HCT116 (cell line): ENCODE measurements around the gene CBFA2T3. TPM values are rescaled to one million over a fixed set of nuclear protein-coding genes. Genes with fewer than 3 reads are reported as not detected.

Source experiments
- ATAC-seq: fragments of 200-7000 bp; cut with Tn5 transposase; 2 replicates; pipeline ENCODE4 v1.9.1; 2020; ENCODE audit warnings: mild to moderate bottlenecking, moderate library complexity
- BruUV-seq: library from RNA; stranded (reverse); fragments of 400-500 nt; replicated peaks from 2 replicates; lab custom pipeline; 2021; lab: Mats Ljungman, UMichigan
- CTCF ChIA-PET: fragments of 300-600 bp; sonication (Branson Sonifier 250); formaldehyde crosslinking; loops from one replicate; lab custom pipeline; 2021; ENCODE audit warnings: antibody characterized with exemption; lab: Charles Lee
- POLR2A ChIA-PET: fragments of 300-600, 350-600 bp; sonication (Branson Sonifier 250); formaldehyde crosslinking; loops from one replicate; lab custom pipeline; 2021; ENCODE audit warnings: antibody characterized with exemption; lab: Charles Lee
- RAD21 ChIA-PET, 2 experiments: fragments of 300-600 bp; sonication (Branson Sonifier 250); formaldehyde crosslinking; loops; one replicate each; lab custom pipeline; 2023; ENCODE audit warnings: low total read pairs in 2 of 2; ENCODE audit not compliant: uncharacterized antibody in 2 of 2, unreplicated experiment in 2 of 2, low non-redundant PET in 1 of 2; lab: Charles Lee
- DNase-seq: peaks from one replicate; pipeline ENCODE4 v3.0.0-alpha.2; 2010; ENCODE audit warnings: low read depth, low spot score
- H2AFZ ChIP-seq: fragments of 200-600 bp; shearing (Covaris generic), sonication (generic); 2 replicates; pipeline ENCODE4 v1.6.1; 2017; ENCODE audit warnings: low read depth, mixed run types, mixed read lengths, antibody characterized with exemption, low read length; ENCODE audit not compliant: poor library complexity, severe bottlenecking
- H3K27ac ChIP-seq: 2 replicates; pipeline ENCODE4 v1.5.1; 2012; ENCODE audit warnings: low read depth, low read length
- H3K27me3 ChIP-seq: fragments of 200-600 bp; sonication (generic); 2 replicates; pipeline ENCODE4 v1.6.1; 2016; ENCODE audit warnings: mixed run types, low read length, mixed read lengths; ENCODE audit not compliant: insufficient read depth
- H3K36me3 ChIP-seq, 2 experiments: fragments of 200-500 bp in 1 of 2; fragments of 200-600 bp in 1 of 2; sonication (Bioruptor generic) in 1 of 2; sonication (generic) in 1 of 2; 2 replicates each; pipeline versions ENCODE4 v1.5.1 to v1.6.1; 2014 to 2016; ENCODE audit warnings: low read length in 2 of 2, inconsistent platforms in 1 of 2, mixed read lengths in 1 of 2, mixed run types in 1 of 2; ENCODE audit not compliant: insufficient read depth in 2 of 2, control insufficient read depth in 1 of 2
- H3K4me1 ChIP-seq, 2 experiments: fragments of 200-600 bp in 1 of 2; sonication (generic) in 1 of 2; 2 replicates each; pipeline versions ENCODE4 v1.5.1 to v1.6.1; 2012 to 2017; ENCODE audit warnings: low read length in 2 of 2, inconsistent platforms in 1 of 2, mild to moderate bottlenecking in 1 of 2, mixed read lengths in 1 of 2, mixed run types in 1 of 2, moderate library complexity in 1 of 2; ENCODE audit not compliant: insufficient read depth in 2 of 2, control insufficient read depth in 1 of 2
- H3K4me2 ChIP-seq: fragments of 200-600 bp; sonication (generic); 2 replicates; pipeline ENCODE4 v1.6.1; 2017; ENCODE audit warnings: mixed run types, low read length, mixed read lengths
- H3K4me3 ChIP-seq, 2 experiments: fragments of 200-600 bp in 1 of 2; sonication (generic) in 1 of 2; replicated peaks in 1 of 2; 2 replicates each; pipeline ENCODE4 v1.5.1; 2011 to 2016; ENCODE audit warnings: low read length in 2 of 2, control low read depth in 1 of 2, low read depth in 1 of 2, mild to moderate bottlenecking in 1 of 2, mixed read lengths in 1 of 2, mixed run types in 1 of 2
- H3K79me2 ChIP-seq: fragments of 200-600 bp; sonication (generic); 2 replicates; pipeline ENCODE4 v1.6.1; 2017; ENCODE audit warnings: mild to moderate bottlenecking, mixed run types, low read length, moderate library complexity, mixed read lengths; ENCODE audit not compliant: insufficient read depth
- H3K9ac ChIP-seq: fragments of 200-600 bp; sonication (generic); 2 replicates; pipeline ENCODE4 v1.6.1; 2016; ENCODE audit warnings: low read length, mixed read lengths
- H3K9me2 ChIP-seq: fragments of 200-600 bp; sonication (generic), shearing (Covaris generic); 2 replicates; pipeline ENCODE4 v1.6.1; 2017; ENCODE audit warnings: mixed run types, mild to moderate bottlenecking, moderate library complexity; ENCODE audit not compliant: insufficient read depth
- H3K9me3 ChIP-seq, 2 experiments: fragments of 200-500 bp in 1 of 2; fragments of 200-600 bp in 1 of 2; sonication (Bioruptor generic) in 1 of 2; sonication (generic) in 1 of 2; 2 replicates each; pipeline ENCODE4 v1.6.1; 2014 to 2017; ENCODE audit warnings: low read length in 2 of 2, mixed read lengths in 2 of 2, inconsistent platforms in 1 of 2, low read depth in 1 of 2, mild to moderate bottlenecking in 1 of 2, mixed run types in 1 of 2, moderate library complexity in 1 of 2; ENCODE audit not compliant: control insufficient read depth in 1 of 2, insufficient read depth in 1 of 2
- H4K20me1 ChIP-seq: fragments of 200-600 bp; sonication (generic), shearing (Covaris generic); 2 replicates; pipeline ENCODE4 v1.6.1; 2017; ENCODE audit warnings: mixed run types, mild to moderate bottlenecking, moderate library complexity; ENCODE audit not compliant: insufficient read depth
- CBX3 ChIP-seq: IDR thresholded peaks from 2 replicates; pipeline ENCODE4 v1.6.1; 2012; ENCODE audit warnings: low read depth
- CEBPB ChIP-seq: IDR thresholded peaks from 2 replicates; pipeline ENCODE4 v1.6.1; 2012; ENCODE audit warnings: low read depth
- ELF1 ChIP-seq: IDR thresholded peaks from 2 replicates; pipeline ENCODE4 v1.6.1; 2012; ENCODE audit warnings: low read depth, borderline replicate concordance
- EZH2phosphoT487 ChIP-seq: fragments of 200-600 bp; IDR thresholded peaks from 2 replicates; pipeline ENCODE4 v1.6.1; 2018; ENCODE audit warnings: antibody characterized with exemption, borderline replicate concordance
- JUND ChIP-seq: IDR thresholded peaks from 2 replicates; pipeline ENCODE4 v1.6.1; 2012
- POLR2A ChIP-seq: IDR thresholded peaks from 2 replicates; pipeline ENCODE4 v1.7.0; 2011; ENCODE audit warnings: borderline replicate concordance; ENCODE audit not compliant: insufficient read depth, insufficient read length; ENCODE audit errors: extremely low read depth
- SIN3A ChIP-seq: IDR thresholded peaks from 2 replicates; pipeline ENCODE4 v1.6.1; 2012; ENCODE audit warnings: low read depth
- SP1 ChIP-seq: IDR thresholded peaks from 2 replicates; pipeline ENCODE4 v1.6.1; 2012; ENCODE audit warnings: low read depth
- TCF7L2 ChIP-seq: IDR thresholded peaks from 2 replicates; pipeline ENCODE4 v1.7.0; 2011; ENCODE audit warnings: borderline replicate concordance, inconsistent platforms; ENCODE audit not compliant: insufficient read depth, insufficient read length; ENCODE audit errors: extremely low read depth
- ZFX ChIP-seq: fragments of 450-650 bp; IDR thresholded peaks from 2 replicates; pipeline ENCODE4 v1.6.1; 2017
- ZNF274 ChIP-seq: fragments of 200-500 bp; sonication (Bioruptor generic); IDR thresholded peaks from 2 replicates; pipeline ENCODE4 v1.6.1; 2014; ENCODE audit warnings: mild to moderate bottlenecking, low read depth, low read length, inconsistent platforms
- intact Hi-C: fragments of 100-400 bp; cut with micrococcal nuclease; formaldehyde crosslinking; loops from 2 replicates; pipeline ENCODE4 v1.10.0; 2022
- total RNA-seq: library from RNA; stranded (reverse); gene quantifications from one replicate; pipeline ENCODE4 v1.2.1, GENCODE V29; 2021; ENCODE audit not compliant: unreplicated experiment
- TF ChIP-seq, protein P1 (sequence below): IDR thresholded peaks from 2 replicates; pipeline ENCODE4 v1.6.1; 2012
- TF ChIP-seq, protein P2 (sequence below): IDR thresholded peaks from 2 replicates; pipeline ENCODE4 v1.6.1; 2012; ENCODE audit warnings: low read depth
- TF ChIP-seq, protein P3 (sequence below): IDR thresholded peaks from 2 replicates; pipeline ENCODE4 v1.6.1; 2012
- TF ChIP-seq, protein P4 (sequence below): IDR thresholded peaks from 2 replicates; pipeline ENCODE4 v1.6.1; 2011; ENCODE audit warnings: mild to moderate bottlenecking, low read length, moderate library complexity; ENCODE audit not compliant: insufficient replicate concordance; ENCODE audit errors: extremely low read depth

Gene CBFA2T3
- total RNA-seq, 1 experiment from 2014 or later = 19.1 TPM

DNA sequence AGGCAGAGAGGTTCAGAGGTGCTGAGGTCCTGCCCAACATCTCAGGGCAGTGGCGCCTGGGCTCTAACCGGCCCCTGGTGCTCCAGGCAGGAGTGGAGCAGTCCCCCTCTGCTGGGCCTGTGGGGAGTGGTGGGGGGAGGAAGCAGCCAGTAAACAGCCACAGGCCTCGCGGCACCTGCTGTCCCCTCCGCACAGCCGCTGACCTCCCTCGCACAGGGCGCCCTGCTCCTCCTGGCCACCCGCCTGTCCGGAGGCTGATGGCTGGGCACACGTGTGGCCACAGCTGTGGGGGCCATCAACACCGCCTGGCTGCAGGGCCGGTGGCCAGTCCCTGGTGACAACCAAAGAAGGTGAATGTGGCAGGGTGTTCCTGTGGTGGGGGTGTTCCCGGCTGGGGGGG lies 73.7 kb downstream of the CBFA2T3 start:
- no peaks in the 10 kb centered on the region for H3K9me2 ChIP-seq
- intact Hi-C loops = no loop called here

More for the DNA sequence above, 73.7 kb downstream of the CBFA2T3 start:
- no peak overlapping the region for H3K9ac ChIP-seq
- POLR2A ChIA-PET = no interaction called here
- H3K4me2 ChIP-seq = no peak overlapping the region
- H4K20me1 ChIP-seq = no peaks in the 10 kb centered on the region
- H3K4me3 ChIP-seq = no peak overlapping the region
- ATAC-seq (no peak), DNase-seq (no peak)
- H3K27ac ChIP-seq = no peak overlapping the region; the same call in 1 of the 2 replicates
- no peaks in the 10 kb centered on the region for H3K9me3 ChIP-seq
- no TSS peak for BruUV-seq
- H2AFZ ChIP-seq = no peak overlapping the region
- H3K27me3 ChIP-seq = no peaks in the 10 kb centered on the region
- no peaks in the 10 kb centered on the region for H3K79me2 ChIP-seq
- TF ChIP-seq CBX3 (no peak), POLR2A (no peak), TCF7L2 (no peak), JUND (no peak), ZNF274 (no peak), SIN3A (no peak), CEBPB (no peak), EZH2phosphoT487 (no peak), ZFX (no peak), ELF1 (no peak), SP1 (no peak)
- TF ChIP-seq, protein P1, sequence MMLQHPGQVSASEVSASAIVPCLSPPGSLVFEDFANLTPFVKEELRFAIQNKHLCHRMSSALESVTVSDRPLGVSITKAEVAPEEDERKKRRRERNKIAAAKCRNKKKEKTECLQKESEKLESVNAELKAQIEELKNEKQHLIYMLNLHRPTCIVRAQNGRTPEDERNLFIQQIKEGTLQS = no peak
- TF ChIP-seq, protein P2, sequence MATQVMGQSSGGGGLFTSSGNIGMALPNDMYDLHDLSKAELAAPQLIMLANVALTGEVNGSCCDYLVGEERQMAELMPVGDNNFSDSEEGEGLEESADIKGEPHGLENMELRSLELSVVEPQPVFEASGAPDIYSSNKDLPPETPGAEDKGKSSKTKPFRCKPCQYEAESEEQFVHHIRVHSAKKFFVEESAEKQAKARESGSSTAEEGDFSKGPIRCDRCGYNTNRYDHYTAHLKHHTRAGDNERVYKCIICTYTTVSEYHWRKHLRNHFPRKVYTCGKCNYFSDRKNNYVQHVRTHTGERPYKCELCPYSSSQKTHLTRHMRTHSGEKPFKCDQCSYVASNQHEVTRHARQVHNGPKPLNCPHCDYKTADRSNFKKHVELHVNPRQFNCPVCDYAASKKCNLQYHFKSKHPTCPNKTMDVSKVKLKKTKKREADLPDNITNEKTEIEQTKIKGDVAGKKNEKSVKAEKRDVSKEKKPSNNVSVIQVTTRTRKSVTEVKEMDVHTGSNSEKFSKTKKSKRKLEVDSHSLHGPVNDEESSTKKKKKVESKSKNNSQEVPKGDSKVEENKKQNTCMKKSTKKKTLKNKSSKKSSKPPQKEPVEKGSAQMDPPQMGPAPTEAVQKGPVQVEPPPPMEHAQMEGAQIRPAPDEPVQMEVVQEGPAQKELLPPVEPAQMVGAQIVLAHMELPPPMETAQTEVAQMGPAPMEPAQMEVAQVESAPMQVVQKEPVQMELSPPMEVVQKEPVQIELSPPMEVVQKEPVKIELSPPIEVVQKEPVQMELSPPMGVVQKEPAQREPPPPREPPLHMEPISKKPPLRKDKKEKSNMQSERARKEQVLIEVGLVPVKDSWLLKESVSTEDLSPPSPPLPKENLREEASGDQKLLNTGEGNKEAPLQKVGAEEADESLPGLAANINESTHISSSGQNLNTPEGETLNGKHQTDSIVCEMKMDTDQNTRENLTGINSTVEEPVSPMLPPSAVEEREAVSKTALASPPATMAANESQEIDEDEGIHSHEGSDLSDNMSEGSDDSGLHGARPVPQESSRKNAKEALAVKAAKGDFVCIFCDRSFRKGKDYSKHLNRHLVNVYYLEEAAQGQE = no peak
- TF ChIP-seq, protein P3, sequence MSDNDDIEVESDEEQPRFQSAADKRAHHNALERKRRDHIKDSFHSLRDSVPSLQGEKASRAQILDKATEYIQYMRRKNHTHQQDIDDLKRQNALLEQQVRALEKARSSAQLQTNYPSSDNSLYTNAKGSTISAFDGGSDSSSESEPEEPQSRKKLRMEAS = no peak
- TF ChIP-seq, protein P4, sequence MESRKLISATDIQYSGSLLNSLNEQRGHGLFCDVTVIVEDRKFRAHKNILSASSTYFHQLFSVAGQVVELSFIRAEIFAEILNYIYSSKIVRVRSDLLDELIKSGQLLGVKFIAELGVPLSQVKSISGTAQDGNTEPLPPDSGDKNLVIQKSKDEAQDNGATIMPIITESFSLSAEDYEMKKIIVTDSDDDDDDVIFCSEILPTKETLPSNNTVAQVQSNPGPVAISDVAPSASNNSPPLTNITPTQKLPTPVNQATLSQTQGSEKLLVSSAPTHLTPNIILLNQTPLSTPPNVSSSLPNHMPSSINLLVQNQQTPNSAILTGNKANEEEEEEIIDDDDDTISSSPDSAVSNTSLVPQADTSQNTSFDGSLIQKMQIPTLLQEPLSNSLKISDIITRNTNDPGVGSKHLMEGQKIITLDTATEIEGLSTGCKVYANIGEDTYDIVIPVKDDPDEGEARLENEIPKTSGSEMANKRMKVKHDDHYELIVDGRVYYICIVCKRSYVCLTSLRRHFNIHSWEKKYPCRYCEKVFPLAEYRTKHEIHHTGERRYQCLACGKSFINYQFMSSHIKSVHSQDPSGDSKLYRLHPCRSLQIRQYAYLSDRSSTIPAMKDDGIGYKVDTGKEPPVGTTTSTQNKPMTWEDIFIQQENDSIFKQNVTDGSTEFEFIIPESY = no peak
- TF ChIP-seq, all 23 proteins: peak for 0
- ChIA-PET RAD21 (no interaction called here), CTCF (no interaction called here)
- Histone ChIP-seq H3K4me1 (peaks cover 12 to 31% of the 10 kb centered on the region in 2 experiments), H3K36me3 (no peaks in the 10 kb centered on the region)
